ENCODE results near the gene GRK7.

DNA sequence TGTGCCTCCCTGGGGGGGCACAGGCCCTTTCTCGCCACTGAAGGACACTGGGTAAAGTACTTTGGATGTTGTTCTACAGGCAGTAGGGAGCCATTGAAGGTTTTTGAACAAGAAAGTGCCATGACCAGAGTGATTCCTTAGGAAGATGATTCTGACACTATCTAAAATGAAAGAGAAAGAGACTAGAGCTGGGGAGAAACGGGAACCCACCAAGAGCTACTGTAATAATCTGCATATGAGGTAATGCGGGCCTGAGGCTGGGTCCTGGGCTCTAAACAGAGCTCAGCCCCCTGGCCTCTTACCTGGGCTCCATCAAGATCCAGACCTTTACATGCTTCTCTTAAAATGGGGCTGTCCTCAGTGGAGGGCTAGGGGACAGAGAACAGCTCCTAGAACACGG is 24.9 kb downstream of the GRK7 start:
- TF ChIP-seq, protein P1, sequence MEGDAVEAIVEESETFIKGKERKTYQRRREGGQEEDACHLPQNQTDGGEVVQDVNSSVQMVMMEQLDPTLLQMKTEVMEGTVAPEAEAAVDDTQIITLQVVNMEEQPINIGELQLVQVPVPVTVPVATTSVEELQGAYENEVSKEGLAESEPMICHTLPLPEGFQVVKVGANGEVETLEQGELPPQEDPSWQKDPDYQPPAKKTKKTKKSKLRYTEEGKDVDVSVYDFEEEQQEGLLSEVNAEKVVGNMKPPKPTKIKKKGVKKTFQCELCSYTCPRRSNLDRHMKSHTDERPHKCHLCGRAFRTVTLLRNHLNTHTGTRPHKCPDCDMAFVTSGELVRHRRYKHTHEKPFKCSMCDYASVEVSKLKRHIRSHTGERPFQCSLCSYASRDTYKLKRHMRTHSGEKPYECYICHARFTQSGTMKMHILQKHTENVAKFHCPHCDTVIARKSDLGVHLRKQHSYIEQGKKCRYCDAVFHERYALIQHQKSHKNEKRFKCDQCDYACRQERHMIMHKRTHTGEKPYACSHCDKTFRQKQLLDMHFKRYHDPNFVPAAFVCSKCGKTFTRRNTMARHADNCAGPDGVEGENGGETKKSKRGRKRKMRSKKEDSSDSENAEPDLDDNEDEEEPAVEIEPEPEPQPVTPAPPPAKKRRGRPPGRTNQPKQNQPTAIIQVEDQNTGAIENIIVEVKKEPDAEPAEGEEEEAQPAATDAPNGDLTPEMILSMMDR (IDR thresholded peaks at IDR 0.05; ENCODE audit: insufficient read depth, low read depth, low read length) = no peak
- TF ChIP-seq EZH2 (IDR thresholded peaks at IDR 0.05; ENCODE audit: insufficient read depth, low read length) = no peak
